Neural progenitor cell (in vitro differentiated cells): Measurements from ENCODE around the gene AGBL4.

Source experiments
- EZH2phosphoT487 ChIP-seq: fragments of 200-600 bp; sonication (generic); IDR thresholded peaks from 2 replicates; pipeline ENCODE4 v1.6.1; 2017; ENCODE audit warnings: antibody characterized with exemption
- TF ChIP-seq, protein P1 (sequence below): fragments of 200-600 bp; sonication (generic); IDR thresholded peaks from 2 replicates; pipeline ENCODE4 v1.5.1; 2017; ENCODE audit warnings: antibody characterized with exemption, mild to moderate bottlenecking

- TF ChIP-seq, protein P1, sequence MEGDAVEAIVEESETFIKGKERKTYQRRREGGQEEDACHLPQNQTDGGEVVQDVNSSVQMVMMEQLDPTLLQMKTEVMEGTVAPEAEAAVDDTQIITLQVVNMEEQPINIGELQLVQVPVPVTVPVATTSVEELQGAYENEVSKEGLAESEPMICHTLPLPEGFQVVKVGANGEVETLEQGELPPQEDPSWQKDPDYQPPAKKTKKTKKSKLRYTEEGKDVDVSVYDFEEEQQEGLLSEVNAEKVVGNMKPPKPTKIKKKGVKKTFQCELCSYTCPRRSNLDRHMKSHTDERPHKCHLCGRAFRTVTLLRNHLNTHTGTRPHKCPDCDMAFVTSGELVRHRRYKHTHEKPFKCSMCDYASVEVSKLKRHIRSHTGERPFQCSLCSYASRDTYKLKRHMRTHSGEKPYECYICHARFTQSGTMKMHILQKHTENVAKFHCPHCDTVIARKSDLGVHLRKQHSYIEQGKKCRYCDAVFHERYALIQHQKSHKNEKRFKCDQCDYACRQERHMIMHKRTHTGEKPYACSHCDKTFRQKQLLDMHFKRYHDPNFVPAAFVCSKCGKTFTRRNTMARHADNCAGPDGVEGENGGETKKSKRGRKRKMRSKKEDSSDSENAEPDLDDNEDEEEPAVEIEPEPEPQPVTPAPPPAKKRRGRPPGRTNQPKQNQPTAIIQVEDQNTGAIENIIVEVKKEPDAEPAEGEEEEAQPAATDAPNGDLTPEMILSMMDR: no peak
- TF ChIP-seq EZH2phosphoT487: no peak
These were observed 1452.3 kb downstream of the AGBL4 start for GRCh38 chr1:48571303-48571987.
